HFF-Myc (cell line): ENCODE measurements around the gene UNK.
"Not testable (repeated sequence)": the region's sequence is repeated elsewhere in the genome, so short reads cannot be mapped to it uniquely, and the experiment has no call there.

ENCODE experiments used
- DNase-seq: peaks from one replicate; pipeline ENCODE4 v3.0.0-alpha.2; 2011; ENCODE audit warnings: low read depth; ENCODE audit errors: extremely low read depth
- H3K4me3 ChIP-seq: replicated peaks from 2 replicates; pipeline ENCODE4 v1.5.1; 2011; ENCODE audit warnings: low read depth, mild to moderate bottlenecking, control low read depth, low read length
- CTCF ChIP-seq: IDR thresholded peaks from 2 replicates; pipeline ENCODE4 v1.5.1; 2012; ENCODE audit warnings: mild to moderate bottlenecking, low read depth, low read length, control low read depth; ENCODE audit errors: missing control alignments

Gene UNK

GRCh38 chr17:75807861-75808260 lies 23.3 kb downstream of the UNK start:
- DNase-seq, result no peak
- no peak for TF ChIP-seq CTCF
- H3K4me3 ChIP-seq, result no peak overlapping the region

- DNase-seq, result no peak
- TF ChIP-seq CTCF, result no peak
- no peak overlapping the region for H3K4me3 ChIP-seq
Observed at GRCh38 chr17:75808549-75808904, 23.9 kb downstream of the UNK start.

- DNase-seq, result no peak
- no peak overlapping the region for H3K4me3 ChIP-seq
- no peak for TF ChIP-seq CTCF
Observed at GRCh38 chr17:75808905-75809621, 24.5 kb downstream of the UNK start.

- H3K4me3 ChIP-seq, result no peak overlapping the region
- DNase-seq, result no peak
- no peak for TF ChIP-seq CTCF
Observed at GRCh38 chr17:75809631-75810111, 25.1 kb downstream of the UNK start.

GRCh38 chr17:75810216-75810615 lies 25.6 kb downstream of the UNK start:
- DNase-seq, result no peak
- TF ChIP-seq CTCF, result no peak
- no peak overlapping the region for H3K4me3 ChIP-seq

- H3K4me3 ChIP-seq, DNase-seq: not testable (repeated sequence)
Observed at GRCh38 chr17:75810756-75811155, 26.1 kb downstream of the UNK start.

GRCh38 chr17:75811174-75811573 lies 26.6 kb downstream of the UNK start:
- DNase-seq, result no peak
- H3K4me3 ChIP-seq, result no peak overlapping the region
- TF ChIP-seq CTCF, result no peak
